Measurements from ENCODE around the gene PHACTR1.

PHACTR1 gene

GRCh38 chr6:13183415-13184088 is 467.0 kb downstream of the PHACTR1 start:
- H3K27ac ChIP-seq, result no peak overlapping the region
- POLR2A ChIA-PET (ENCODE audit: low non-redundant PET), result no interaction called here
- CTCF ChIA-PET, result no interaction called here
- TF ChIP-seq, protein P1, sequence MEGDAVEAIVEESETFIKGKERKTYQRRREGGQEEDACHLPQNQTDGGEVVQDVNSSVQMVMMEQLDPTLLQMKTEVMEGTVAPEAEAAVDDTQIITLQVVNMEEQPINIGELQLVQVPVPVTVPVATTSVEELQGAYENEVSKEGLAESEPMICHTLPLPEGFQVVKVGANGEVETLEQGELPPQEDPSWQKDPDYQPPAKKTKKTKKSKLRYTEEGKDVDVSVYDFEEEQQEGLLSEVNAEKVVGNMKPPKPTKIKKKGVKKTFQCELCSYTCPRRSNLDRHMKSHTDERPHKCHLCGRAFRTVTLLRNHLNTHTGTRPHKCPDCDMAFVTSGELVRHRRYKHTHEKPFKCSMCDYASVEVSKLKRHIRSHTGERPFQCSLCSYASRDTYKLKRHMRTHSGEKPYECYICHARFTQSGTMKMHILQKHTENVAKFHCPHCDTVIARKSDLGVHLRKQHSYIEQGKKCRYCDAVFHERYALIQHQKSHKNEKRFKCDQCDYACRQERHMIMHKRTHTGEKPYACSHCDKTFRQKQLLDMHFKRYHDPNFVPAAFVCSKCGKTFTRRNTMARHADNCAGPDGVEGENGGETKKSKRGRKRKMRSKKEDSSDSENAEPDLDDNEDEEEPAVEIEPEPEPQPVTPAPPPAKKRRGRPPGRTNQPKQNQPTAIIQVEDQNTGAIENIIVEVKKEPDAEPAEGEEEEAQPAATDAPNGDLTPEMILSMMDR (conservative IDR thresholded peaks at IDR 0.05; ENCODE audit: low read depth), result no peak
- DNase-seq (ENCODE audit: low spot score), result no peak

DNA sequence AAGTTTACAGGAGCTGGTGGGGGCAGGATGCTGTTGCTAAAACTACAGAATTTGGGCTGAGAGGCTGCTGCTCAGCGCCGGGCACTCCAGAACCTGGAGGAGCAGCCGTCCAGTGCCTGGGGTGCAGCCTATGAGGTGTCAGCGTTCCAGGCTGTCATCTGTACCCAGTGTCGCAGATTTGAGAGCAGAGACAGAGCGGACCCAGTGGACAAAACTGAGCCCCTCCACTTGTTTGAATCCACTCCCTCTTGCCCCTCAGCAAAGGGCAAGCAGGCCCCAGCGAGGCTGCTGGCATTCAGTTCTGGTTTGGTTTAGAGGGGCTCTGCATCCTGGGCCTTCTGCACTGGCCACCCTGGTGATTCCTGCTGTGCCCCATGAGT is 467.5 kb downstream of the PHACTR1 start:
- no peak for DNase-seq (ENCODE audit: low spot score)
- ChIA-PET CTCF (no interaction called here), POLR2A (ENCODE audit: low non-redundant PET) (no interaction called here)
- TF ChIP-seq, protein P1 (conservative IDR thresholded peaks at IDR 0.05; ENCODE audit: low read depth), result no peak
- no peak overlapping the region for H3K27ac ChIP-seq

GRCh38 chr6:13184547-13184946 is 468.0 kb downstream of the PHACTR1 start:
- ChIA-PET POLR2A (ENCODE audit: low non-redundant PET) (no interaction called here), CTCF (no interaction called here)
- DNase-seq (ENCODE audit: low spot score), result no peak
- no peak overlapping the region for H3K27ac ChIP-seq
- TF ChIP-seq, protein P1 (conservative IDR thresholded peaks at IDR 0.05; ENCODE audit: low read depth), result no peak

DNA sequence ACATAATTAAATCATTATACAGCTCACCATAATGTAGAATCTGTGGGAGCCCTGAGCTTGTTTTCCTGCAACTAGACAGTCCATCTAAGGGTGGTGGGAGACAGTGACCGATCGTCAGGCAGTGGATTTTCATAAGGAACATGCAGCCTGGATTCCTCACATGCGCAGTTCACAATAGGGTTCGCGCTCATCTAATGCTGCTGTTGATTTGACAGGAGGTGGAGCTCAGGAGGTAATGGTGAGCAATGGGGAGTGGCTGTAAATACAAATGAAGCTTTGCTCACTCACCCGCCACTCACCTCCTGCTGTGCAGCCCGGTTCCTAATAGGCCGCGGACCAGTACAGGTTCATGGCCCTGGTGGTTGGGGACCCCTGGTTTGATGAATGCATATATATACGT is 470.3 kb downstream of the PHACTR1 start:
- H3K27ac ChIP-seq, result no peak overlapping the region
- TF ChIP-seq, protein P1 (conservative IDR thresholded peaks at IDR 0.05; ENCODE audit: low read depth), result no peak
- no peak for DNase-seq (ENCODE audit: low spot score)
- ChIA-PET POLR2A (ENCODE audit: low non-redundant PET) (no interaction called here), CTCF (interaction anchor here (0.6 kb wide), 1 partner anchor 551 kb away, joined by 3 read pairs; no protein-coding TSS in a partner anchor)

DNA sequence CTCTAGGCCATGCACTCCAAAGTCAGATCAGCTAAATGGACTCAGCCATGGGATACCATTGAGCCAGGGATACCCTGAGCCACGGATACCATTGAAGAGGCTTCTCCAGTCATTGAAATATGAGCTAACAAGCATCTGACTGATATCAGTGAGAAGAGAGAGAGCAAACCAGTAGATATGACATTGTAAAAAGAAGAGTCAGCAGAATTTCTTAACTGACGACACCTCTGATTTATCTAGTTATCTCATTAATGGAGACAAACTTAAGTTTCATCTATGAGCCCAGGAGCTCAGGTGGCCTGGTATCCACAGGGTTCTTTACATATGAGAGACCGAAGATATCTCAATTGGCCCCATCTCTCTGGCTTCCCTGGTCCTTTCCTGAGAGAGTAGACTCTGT is 471.1 kb downstream of the PHACTR1 start:
- DNase-seq (ENCODE audit: low spot score), result no peak
- TF ChIP-seq, protein P1 (conservative IDR thresholded peaks at IDR 0.05; ENCODE audit: low read depth), result no peak
- no peak overlapping the region for H3K27ac ChIP-seq
- CTCF ChIA-PET, result no interaction called here
- POLR2A ChIA-PET (ENCODE audit: low non-redundant PET), result no interaction called here

DNA sequence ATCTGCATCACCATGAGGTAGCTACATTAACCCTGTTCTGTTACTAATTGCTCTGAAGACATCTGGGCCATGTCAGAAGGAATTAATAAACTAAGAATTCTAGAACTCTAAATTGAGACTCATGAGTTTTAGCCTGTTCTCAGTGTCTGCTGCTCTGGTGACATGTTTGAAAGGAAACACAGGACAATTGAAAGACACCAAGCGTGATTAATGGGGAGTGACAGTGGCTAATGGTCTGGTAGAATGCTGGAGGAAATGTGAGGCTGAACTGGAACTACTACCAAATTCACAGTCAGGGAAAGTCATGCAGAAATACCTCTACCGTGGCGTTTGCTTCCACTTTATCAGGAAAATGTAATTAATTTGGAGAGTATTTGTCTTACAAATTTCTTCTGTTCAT is 471.7 kb downstream of the PHACTR1 start:
- H3K27ac ChIP-seq, result no peak overlapping the region
- TF ChIP-seq, protein P1 (conservative IDR thresholded peaks at IDR 0.05; ENCODE audit: low read depth), result no peak
- POLR2A ChIA-PET (ENCODE audit: low non-redundant PET), result no interaction called here
- CTCF ChIA-PET, result no interaction called here
- DNase-seq (ENCODE audit: low spot score), result no peak
